Activated naive CD4-positive, alpha-beta T cell treated with anti-CD3 and anti-CD28 coated beads, Interleukin-2, amount 10 ng/mL, durations not matched to agents 5 hours and 36 hours (primary cell): ENCODE measurements around the gene FAM13B. TPM values are rescaled to one million over a fixed set of nuclear protein-coding genes. Genes with fewer than 3 reads are reported as not detected.

Experiments used
- total RNA-seq, 2 experiments: library from RNA; stranded (reverse); gene quantifications; one replicate each; pipeline ENCODE4 v1.2.3, GENCODE V29; 2021

FAM13B gene
- 10 to 100 TPM; 29.6 to 33.9 TPM for total RNA-seq

GRCh38 chr5:138032572-138033385 is at the start of gene FAM13B:
Gene FAM13B, minus strand, starts transcription at chr5:138033079. Its CDS starts 13,968 bp downstream, at chr5:138019111.

GRCh38 chr5:137888863-137889759 is 143.8 kb downstream of the FAM13B start, which contains the start of gene PKD2L2:
Gene PKD2L2, plus strand, starts transcription at chr5:137889457. Its CDS starts 35 bp downstream, at chr5:137889492.

Other genes starting within 250 kb of the FAM13B start
- gene MYOT, start 165.2 kb downstream of the FAM13B start, total RNA-seq: not detected
- gene PKD2L2, start 143.6 kb downstream of the FAM13B start, total RNA-seq: not detected
- not detected for gene WNT8A, start 51.0 kb upstream of the FAM13B start, total RNA-seq
- not detected for gene NME5, start 106.3 kb upstream of the FAM13B start, total RNA-seq
- 10 to 100 TPM; 62.6 to 65.0 TPM for gene BRD8, start 145.6 kb upstream of the FAM13B start, total RNA-seq
- 10 to 100 TPM; 43.4 to 44.9 TPM for gene KIF20A, start 146.0 kb upstream of the FAM13B start, total RNA-seq
- 10 to 100 TPM; 23.8 to 25.4 TPM for gene CDC23, start 180.2 kb upstream of the FAM13B start, total RNA-seq
- gene GFRA3, start 241.5 kb upstream of the FAM13B start, total RNA-seq: under 1 TPM in 1 of 2 experiments, not detected in 1; 0.17 TPM